Renal cortical epithelial cell (primary cell): ENCODE results near the gene NEK2. TPM values are rescaled to one million over a fixed set of nuclear protein-coding genes. Genes with fewer than 3 reads are reported as not detected.
"Not testable (repeated sequence)": the region's sequence is repeated elsewhere in the genome, so short reads cannot be mapped to it uniquely, and the experiment has no call there.

Experiments
- DNase-seq: peaks from one replicate; pipeline ENCODE4 v3.0.0-alpha.2; 2011; ENCODE audit warnings: low read depth
- total RNA-seq: library from RNA; depleted of rRNA; stranded (reverse); fragments of >200 nt; gene quantifications from 2 replicates; pipeline ENCODE4 v1.2.3, GENCODE V29; 2014

Gene NEK2
- total RNA-seq, 1 donor from 2014 or later: 0.85 TPM

- peak; percentile 89 for DNase-seq
Measured at GRCh38 chr1:211632808-211633523, 42.5 kb downstream of the NEK2 start.

GRCh38 chr1:211632117-211632807 lies 43.2 kb downstream of the NEK2 start:
- DNase-seq: peak; percentile 59

- no peak for DNase-seq
Measured at GRCh38 chr1:211631168-211631567, 44.3 kb downstream of the NEK2 start.

GRCh38 chr1:211630236-211631081 lies 45.0 kb downstream of the NEK2 start:
- DNase-seq: no peak

GRCh38 chr1:211628417-211628816 lies 47.0 kb downstream of the NEK2 start:
- no peak for DNase-seq

GRCh38 chr1:211627259-211627658 lies 48.2 kb downstream of the NEK2 start:
- no peak for DNase-seq

- not testable (repeated sequence) for DNase-seq
Measured at GRCh38 chr1:211625866-211626265, 49.6 kb downstream of the NEK2 start.

- peak; percentile 79 for DNase-seq
Measured at GRCh38 chr1:211625040-211625439, 50.4 kb downstream of the NEK2 start.

- no peak for DNase-seq
Measured at GRCh38 chr1:211623515-211623914, 51.9 kb downstream of the NEK2 start.

GRCh38 chr1:211621447-211622198 lies 53.8 kb downstream of the NEK2 start:
- DNase-seq: peak; percentile 52

GRCh38 chr1:211620097-211620496 lies 55.3 kb downstream of the NEK2 start:
- no peak for DNase-seq

- no peak for DNase-seq
Measured at GRCh38 chr1:211619033-211619996, 56.1 kb downstream of the NEK2 start.

- no peak for DNase-seq
Measured at GRCh38 chr1:211616965-211617297, 58.5 kb downstream of the NEK2 start.

GRCh38 chr1:211616231-211616964 lies 59.0 kb downstream of the NEK2 start:
- no peak for DNase-seq

- DNase-seq: no peak
Measured at GRCh38 chr1:211614615-211615014, 60.8 kb downstream of the NEK2 start.

GRCh38 chr1:211613951-211614350 lies 61.5 kb downstream of the NEK2 start:
- no peak for DNase-seq

GRCh38 chr1:211613108-211613947 lies 62.1 kb downstream of the NEK2 start:
- peak; percentile 73 for DNase-seq

GRCh38 chr1:211612786-211613107 lies 62.7 kb downstream of the NEK2 start:
- no peak for DNase-seq
